Measurements from ENCODE around the gene FPR2.

Gene FPR2

DNA sequence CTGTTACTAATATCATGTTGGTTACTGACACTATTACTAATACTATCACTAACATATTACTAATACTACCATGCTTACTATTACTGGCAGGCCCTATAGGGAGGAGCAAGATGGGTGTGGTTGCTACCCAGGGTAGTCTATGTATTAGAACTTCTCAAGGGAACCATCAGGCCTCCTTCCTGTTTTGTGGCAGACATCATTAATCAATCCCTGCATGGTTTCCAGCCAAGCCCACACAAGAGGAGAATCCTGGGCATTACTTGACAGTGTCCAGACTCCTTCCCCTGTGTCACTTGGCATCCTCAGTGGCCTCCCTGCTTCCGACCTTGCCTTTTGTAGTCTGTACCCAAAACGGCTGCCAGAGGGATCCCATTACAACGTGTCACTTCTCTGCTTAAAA is 46.1 kb upstream of the FPR2 start:
- DNase-seq (ENCODE audit: low spot score), result no peak
- no peaks in the 10 kb centered on the region for H3K4me1 ChIP-seq (ENCODE audit: insufficient read depth, poor library complexity, severe bottlenecking)
- no peak for TF ChIP-seq CTCF (IDR thresholded peaks at IDR 0.05; ENCODE audit: poor library complexity, severe bottlenecking)

GRCh38 chr19:51715850-51716249 is 45.1 kb upstream of the FPR2 start:
- no peak for TF ChIP-seq CTCF (IDR thresholded peaks at IDR 0.05; ENCODE audit: poor library complexity, severe bottlenecking)
- no peaks in the 10 kb centered on the region for H3K4me1 ChIP-seq (ENCODE audit: insufficient read depth, poor library complexity, severe bottlenecking)
- no peak overlapping the region for H3K4me3 ChIP-seq (ENCODE audit: severe bottlenecking)
- ATAC-seq (ENCODE audit: low read depth), result no peak
- peaks cover 36% of the 10 kb centered on the region for H3K27me3 ChIP-seq (ENCODE audit: insufficient read depth, poor library complexity, severe bottlenecking)
- no peak overlapping the region for H3K27ac ChIP-seq (ENCODE audit: poor library complexity, severe bottlenecking)
- no peak for DNase-seq (ENCODE audit: low spot score)
- no peaks in the 10 kb centered on the region for H3K9me3 ChIP-seq (ENCODE audit: severe bottlenecking)
- H3K36me3 ChIP-seq (ENCODE audit: low read depth), result no peaks in the 10 kb centered on the region

More for the DNA sequence above, 46.1 kb upstream of the FPR2 start:
- H3K4me3 ChIP-seq (ENCODE audit: severe bottlenecking), result no peak overlapping the region
- H3K27ac ChIP-seq (ENCODE audit: poor library complexity, severe bottlenecking), result no peak overlapping the region
- no peaks in the 10 kb centered on the region for H3K36me3 ChIP-seq (ENCODE audit: low read depth)
- no peaks in the 10 kb centered on the region for H3K9me3 ChIP-seq (ENCODE audit: severe bottlenecking)
- H3K27me3 ChIP-seq (ENCODE audit: insufficient read depth, poor library complexity, severe bottlenecking), result peaks cover 27% of the 10 kb centered on the region
- no peak for ATAC-seq (ENCODE audit: low read depth)

DNA sequence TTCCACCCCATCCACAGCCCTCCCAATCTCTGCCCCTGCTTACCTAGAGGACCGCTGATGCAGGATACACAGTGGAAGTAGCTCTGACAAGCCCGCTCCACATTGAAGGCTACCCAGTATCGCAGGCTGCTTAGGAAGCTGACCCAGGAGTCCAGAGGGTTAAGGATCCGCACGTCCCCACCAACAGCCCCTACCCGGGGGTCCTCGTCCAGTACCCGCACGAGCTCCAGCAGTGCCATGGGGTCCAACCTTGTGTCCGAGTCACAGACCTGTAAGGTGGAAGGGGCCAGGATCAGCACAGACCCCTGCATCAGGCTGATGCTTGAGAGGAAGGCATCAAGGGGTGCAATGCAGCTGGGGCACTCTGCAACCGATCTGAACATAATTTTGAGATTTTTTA is 44.1 kb upstream of the FPR2 start:
- Histone ChIP-seq H3K27me3 (ENCODE audit: insufficient read depth, poor library complexity, severe bottlenecking) (peaks cover 39% of the 10 kb centered on the region), H3K9me3 (ENCODE audit: severe bottlenecking) (no peaks in the 10 kb centered on the region), H3K4me1 (ENCODE audit: insufficient read depth, poor library complexity, severe bottlenecking) (no peaks in the 10 kb centered on the region), H3K36me3 (ENCODE audit: low read depth) (no peaks in the 10 kb centered on the region), H3K4me3 (ENCODE audit: severe bottlenecking) (no peak overlapping the region), H3K27ac (ENCODE audit: poor library complexity, severe bottlenecking) (no peak overlapping the region)
- DNase-seq (ENCODE audit: low spot score) (no peak), ATAC-seq (ENCODE audit: low read depth) (no peak)
- no peak for TF ChIP-seq CTCF (IDR thresholded peaks at IDR 0.05; ENCODE audit: poor library complexity, severe bottlenecking)

DNA sequence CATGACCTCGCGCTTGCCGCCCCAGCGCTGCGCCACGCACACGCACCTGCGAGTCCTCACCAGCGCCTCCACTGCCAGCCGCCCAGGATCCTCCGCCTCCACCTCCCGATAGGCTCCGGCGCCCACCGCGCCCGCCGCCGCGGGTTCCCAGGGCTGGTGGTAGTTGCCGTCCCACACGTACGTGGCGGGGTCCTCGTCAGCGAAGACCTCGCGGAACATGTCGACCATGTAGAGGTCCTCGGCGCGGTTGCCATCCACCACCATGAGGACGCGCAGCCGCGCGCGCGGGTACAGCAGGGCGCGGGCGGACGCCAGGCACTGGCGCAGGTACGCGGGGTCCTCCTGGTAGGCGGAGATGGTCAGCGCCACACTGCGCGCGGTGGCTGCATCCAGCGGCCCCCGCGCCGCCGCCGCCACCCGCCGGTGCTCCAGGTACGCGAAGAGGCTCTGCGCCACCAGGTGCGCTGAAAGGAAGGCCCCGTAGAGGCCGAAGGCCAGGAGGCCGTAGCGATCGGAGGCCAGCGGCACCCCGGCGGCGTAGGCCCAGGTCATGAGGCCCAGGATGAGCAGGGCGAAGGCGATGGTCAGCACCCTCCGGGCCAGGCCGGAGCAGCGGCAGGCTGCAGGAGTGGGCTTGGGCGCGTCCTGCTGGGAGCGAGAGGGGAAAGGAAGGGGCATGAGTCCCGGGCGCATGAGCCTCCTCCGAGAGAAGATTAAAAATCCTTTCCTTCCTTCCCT is 41.6 kb upstream of the FPR2 start:
- no peaks in the 10 kb centered on the region for H3K36me3 ChIP-seq (ENCODE audit: low read depth)
- H3K27ac ChIP-seq (ENCODE audit: poor library complexity, severe bottlenecking), result no peak overlapping the region
- H3K4me1 ChIP-seq (ENCODE audit: insufficient read depth, poor library complexity, severe bottlenecking), result no peaks in the 10 kb centered on the region
- no peak overlapping the region for H3K4me3 ChIP-seq (ENCODE audit: severe bottlenecking)
- H3K27me3 ChIP-seq (ENCODE audit: insufficient read depth, poor library complexity, severe bottlenecking), result peaks cover 44% of the 10 kb centered on the region
- peak; percentile 31; the same call in 1 of the 3 replicates for ATAC-seq (ENCODE audit: low read depth)
- no peak for DNase-seq (ENCODE audit: low spot score)
- no peaks in the 10 kb centered on the region for H3K9me3 ChIP-seq (ENCODE audit: severe bottlenecking)
- TF ChIP-seq CTCF (IDR thresholded peaks at IDR 0.05; ENCODE audit: poor library complexity, severe bottlenecking), result no peak

DNA sequence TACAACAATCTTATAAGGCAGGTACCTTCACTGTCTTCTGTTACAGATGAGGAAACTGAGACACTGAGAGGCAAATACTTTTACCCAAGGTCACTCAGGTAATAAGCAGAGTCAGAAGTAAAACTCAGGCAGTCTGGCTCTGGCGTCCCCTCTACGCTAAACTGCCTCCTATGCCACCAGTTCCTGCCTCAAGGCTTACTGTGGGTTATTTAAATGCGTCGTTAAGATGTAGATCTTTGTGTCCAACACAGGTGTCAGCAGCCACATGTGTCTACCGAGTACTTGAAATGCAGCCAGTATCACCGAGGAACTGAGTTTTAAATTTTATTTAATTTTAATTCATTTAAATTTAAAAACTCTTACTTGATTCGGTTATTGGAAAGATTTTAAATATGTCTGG is 39.1 kb upstream of the FPR2 start:
- H3K27me3 ChIP-seq (ENCODE audit: insufficient read depth, poor library complexity, severe bottlenecking), result peaks cover 44% of the 10 kb centered on the region
- TF ChIP-seq CTCF (IDR thresholded peaks at IDR 0.05; ENCODE audit: poor library complexity, severe bottlenecking), result no peak
- no peaks in the 10 kb centered on the region for H3K9me3 ChIP-seq (ENCODE audit: severe bottlenecking)
- ATAC-seq (ENCODE audit: low read depth), result no peak
- H3K4me1 ChIP-seq (ENCODE audit: insufficient read depth, poor library complexity, severe bottlenecking), result peaks cover 6% of the 10 kb centered on the region
- no peak overlapping the region for H3K27ac ChIP-seq (ENCODE audit: poor library complexity, severe bottlenecking)
- no peaks in the 10 kb centered on the region for H3K36me3 ChIP-seq (ENCODE audit: low read depth)
- no peak for DNase-seq (ENCODE audit: low spot score)
- H3K4me3 ChIP-seq (ENCODE audit: severe bottlenecking), result no peak overlapping the region

Data from RWPE2 (cell line).